Calu3 (cell line): ENCODE results near the gene PHF5A. TPM values are rescaled to one million over a fixed set of nuclear protein-coding genes. Genes with fewer than 3 reads are reported as not detected.

Source experiments
- BruUV-seq: library from RNA; stranded (reverse); fragments of 400-500 nt; replicated peaks from 2 replicates; lab custom pipeline; 2021; lab: Mats Ljungman, UMichigan
- CTCF ChIA-PET: fragments of 300-600 bp; sonication (Branson Sonifier 250); formaldehyde crosslinking; loops from one replicate; lab custom pipeline; 2022; ENCODE audit warnings: antibody characterized with exemption; lab: Charles Lee
- DNase-seq: peaks from one replicate; pipeline ENCODE4 v3.0.0; 2022
- H3K27ac Mint-ChIP-seq: one replicate; pipeline ENCODE4 v1.8.0; 2022; ENCODE audit warnings: mixed read lengths; ENCODE audit not compliant: unreplicated experiment
- H3K27me3 Mint-ChIP-seq: one replicate; pipeline ENCODE4 v1.8.0; 2022; ENCODE audit warnings: mixed read lengths; ENCODE audit not compliant: unreplicated experiment
- H3K36me3 Mint-ChIP-seq: one replicate; pipeline ENCODE4 v1.8.0; 2022; ENCODE audit warnings: mild to moderate bottlenecking, moderate library complexity, mixed read lengths; ENCODE audit not compliant: insufficient read depth, unreplicated experiment
- H3K4me1 Mint-ChIP-seq: one replicate; pipeline ENCODE4 v1.8.0; 2022; ENCODE audit warnings: mild to moderate bottlenecking, low read depth, mixed read lengths; ENCODE audit not compliant: unreplicated experiment
- H3K4me3 Mint-ChIP-seq: one replicate; pipeline ENCODE4 v1.8.0; 2022; ENCODE audit warnings: mild to moderate bottlenecking, low read depth, moderate library complexity, mixed read lengths; ENCODE audit not compliant: unreplicated experiment
- H3K9me3 Mint-ChIP-seq: one replicate; pipeline ENCODE4 v1.8.0; 2022; ENCODE audit warnings: low read depth, mixed read lengths; ENCODE audit not compliant: unreplicated experiment
- CTCF ChIP-seq: fragments of 200-600 bp; IDR thresholded peaks from one replicate; pipeline ENCODE4 v1.8.0; 2022; ENCODE audit warnings: antibody characterized with exemption; ENCODE audit not compliant: unreplicated experiment
- intact Hi-C: fragments of 100-400 bp; cut with micrococcal nuclease; formaldehyde crosslinking; loops from one replicate; pipeline ENCODE4 v1.10.0; 2022; ENCODE audit not compliant: unreplicated experiment
- total RNA-seq: library from RNA; stranded (reverse); gene quantifications from 2 replicates; pipeline ENCODE4 v1.2.3, GENCODE V29; 2022

The PHF5A gene
- total RNA-seq, 1 experiment from 2014 or later = 53.3 TPM

GRCh38 chr22:41410311-41410751 lies 58.2 kb downstream of the PHF5A start:
- Mint-ChIP-seq H3K36me3 (peaks cover 24% of the 10 kb centered on the region), H3K27ac (no peak overlapping the region), H3K27me3 (no peaks in the 10 kb centered on the region), H3K4me1 (peaks cover 10% of the 10 kb centered on the region), H3K4me3 (no peak overlapping the region), H3K9me3 (no peaks in the 10 kb centered on the region)
- BruUV-seq = no TSS peak
- CTCF ChIA-PET = no interaction called here
- intact Hi-C loops = no loop called here
- no peak for TF ChIP-seq CTCF
- no peak for DNase-seq

Other genes with a start within 250 kb of the PHF5A start
- 0.73 and 1.5 TPM in 2 replicates for gene CHADL, start 227.8 kb downstream of the PHF5A start, total RNA-seq
- 189 and 194 TPM in 2 replicates for gene RANGAP1, start 182.5 kb downstream of the PHF5A start, total RNA-seq
- 53.3 and 53.5 TPM in 2 replicates for gene ZC3H7B, start 167.2 kb downstream of the PHF5A start, total RNA-seq
- 4.6 and 6.3 TPM in 2 replicates for gene TEF, start 86.8 kb downstream of the PHF5A start, total RNA-seq
- gene TOB2, start 21.9 kb downstream of the PHF5A start, total RNA-seq = 57.3 and 64.1 TPM in 2 replicates
- gene ACO2, start 425 bp upstream of the PHF5A start, total RNA-seq = 94.0 and 94.5 TPM in 2 replicates
- 49.7 and 53.8 TPM in 2 replicates for gene POLR3H, start 75.8 kb upstream of the PHF5A start, total RNA-seq
- not detected in 2 replicates for gene CSDC2, start 92.3 kb upstream of the PHF5A start, total RNA-seq
- gene PMM1, start 121.1 kb upstream of the PHF5A start, total RNA-seq = 18.0 and 20.6 TPM in 2 replicates
- 63.7 and 64.5 TPM in 2 replicates for gene DESI1, start 152.4 kb upstream of the PHF5A start, total RNA-seq
- 369 and 401 TPM in 2 replicates for gene XRCC6, start 152.6 kb upstream of the PHF5A start, total RNA-seq
- gene SNU13, start 220.2 kb upstream of the PHF5A start, total RNA-seq = 205 and 213 TPM in 2 replicates
- 0.68 and 0.83 TPM in 2 replicates for gene MEI1, start 230.8 kb upstream of the PHF5A start, total RNA-seq